Activated naive CD8-positive, alpha-beta T cell treated with anti-CD3 and anti-CD28 coated beads, Interleukin-2, amount 50 U/mL, for 24 hours (primary cell): ENCODE results near the gene KDM3B.

Experiments
- ATAC-seq: fragments of 150-1000 bp; cut with Tn5 transposase; one replicate; pipeline ENCODE4 v1.10.0; 2021
- DNase-seq: peaks from one replicate; pipeline ENCODE4 v3.0.0; 2021
- H3K27ac Mint-ChIP-seq: one replicate; pipeline ENCODE4 v1.8.0; 2021; ENCODE audit warnings: mild to moderate bottlenecking, mixed read lengths
- H3K27me3 Mint-ChIP-seq: one replicate; pipeline ENCODE4 v1.8.0; 2021; ENCODE audit warnings: mixed read lengths
- H3K36me3 Mint-ChIP-seq: one replicate; pipeline ENCODE4 v1.8.0; 2021; ENCODE audit warnings: low read depth, mixed read lengths
- H3K4me1 Mint-ChIP-seq: one replicate; pipeline ENCODE4 v1.8.0; 2021; ENCODE audit warnings: mixed read lengths
- H3K4me3 Mint-ChIP-seq: one replicate; pipeline ENCODE4 v1.8.0; 2021; ENCODE audit warnings: mild to moderate bottlenecking, moderate library complexity, mixed read lengths
- H3K9me3 Mint-ChIP-seq: one replicate; pipeline ENCODE4 v1.8.0; 2021; ENCODE audit warnings: mixed read lengths

KDM3B gene

DNA sequence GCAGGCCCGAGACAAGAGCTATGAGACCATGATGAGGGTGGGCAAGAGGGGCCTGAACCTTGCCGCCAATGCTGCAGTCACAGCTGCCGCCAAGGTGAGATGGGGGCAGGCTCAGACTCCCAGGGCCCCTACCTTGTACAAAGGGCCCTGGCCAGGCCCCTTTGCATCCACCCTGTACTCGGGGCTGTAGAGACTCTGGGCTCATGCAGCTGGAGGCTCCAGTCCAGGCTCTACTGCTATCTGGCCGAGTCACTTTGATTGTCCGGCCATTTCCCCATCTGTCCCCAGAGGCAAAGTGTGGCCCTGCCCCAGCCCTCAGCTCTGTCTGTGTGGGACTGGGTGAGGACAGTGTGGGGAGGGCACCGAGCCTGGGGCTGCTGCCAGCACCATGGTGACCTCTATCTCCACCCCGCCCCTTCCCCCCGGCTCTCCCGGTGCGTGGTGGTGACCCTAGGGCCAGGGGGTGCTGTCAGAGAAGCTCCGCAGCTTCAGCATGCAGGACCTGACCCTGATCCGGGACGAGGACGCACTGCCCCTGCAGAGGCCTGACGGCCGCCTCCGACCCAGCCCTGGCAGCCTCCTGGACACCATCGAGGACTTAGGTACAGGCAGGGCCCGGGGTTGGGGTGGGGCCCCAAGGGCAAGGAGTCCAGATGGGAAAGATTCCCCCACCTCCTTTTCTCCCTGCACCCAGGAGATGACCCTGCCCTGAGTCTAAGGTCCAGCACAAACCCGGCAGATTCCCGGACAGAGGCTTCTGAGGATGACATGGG lies 92.5 kb downstream of the KDM3B start:
- Mint-ChIP-seq H3K27ac (no peak overlapping the region), H3K4me1 (peaks cover 2% of the 10 kb centered on the region), H3K27me3 (peaks cover 4% of the 10 kb centered on the region), H3K4me3 (no peak overlapping the region), H3K36me3 (no peaks in the 10 kb centered on the region), H3K9me3 (no peaks in the 10 kb centered on the region)
- no peak for DNase-seq
- ATAC-seq = no peak

DNA sequence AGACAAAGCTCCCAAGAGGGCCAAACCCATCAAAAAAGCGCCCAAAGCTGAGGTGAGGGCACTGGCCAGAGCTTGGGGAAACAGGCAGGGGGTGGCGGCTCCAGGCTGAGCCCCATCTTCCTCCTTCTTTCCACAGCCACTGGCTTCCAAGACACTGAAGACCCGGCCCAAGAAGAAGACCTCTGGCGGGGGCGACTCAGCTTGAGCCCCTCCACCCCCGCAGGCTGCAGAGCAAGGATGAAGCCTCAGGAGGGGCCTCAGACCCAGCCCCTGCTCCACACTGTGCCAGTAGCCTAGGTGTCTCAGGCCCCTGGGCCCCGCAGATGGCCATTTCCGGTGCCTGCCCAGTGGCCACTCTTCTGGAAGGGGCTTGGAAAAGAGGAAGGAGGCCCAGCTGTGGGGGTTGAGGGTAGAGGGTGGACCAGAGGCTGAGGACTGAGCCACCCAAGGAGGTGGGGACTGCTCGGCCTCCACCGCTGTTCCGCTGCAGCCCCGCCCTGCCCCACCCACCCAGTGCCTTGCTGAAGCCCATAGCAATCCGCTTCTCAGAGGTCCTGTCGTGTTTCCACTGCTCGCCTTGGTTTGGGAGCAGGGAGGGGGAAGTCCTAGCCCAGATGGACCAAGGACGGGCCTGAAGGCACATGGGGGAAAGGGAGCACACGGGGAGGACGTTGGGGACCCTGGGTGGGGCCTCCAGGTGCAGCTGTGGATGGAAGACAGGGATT lies 93.2 kb downstream of the KDM3B start:
- H3K36me3 Mint-ChIP-seq = no peaks in the 10 kb centered on the region
- H3K27ac Mint-ChIP-seq = no peak overlapping the region
- H3K9me3 Mint-ChIP-seq = no peaks in the 10 kb centered on the region
- no peak overlapping the region for H3K4me3 Mint-ChIP-seq
- H3K4me1 Mint-ChIP-seq = peaks cover 6% of the 10 kb centered on the region
- no peak for DNase-seq
- no peak for ATAC-seq
- peaks cover 4% of the 10 kb centered on the region for H3K27me3 Mint-ChIP-seq

DNA sequence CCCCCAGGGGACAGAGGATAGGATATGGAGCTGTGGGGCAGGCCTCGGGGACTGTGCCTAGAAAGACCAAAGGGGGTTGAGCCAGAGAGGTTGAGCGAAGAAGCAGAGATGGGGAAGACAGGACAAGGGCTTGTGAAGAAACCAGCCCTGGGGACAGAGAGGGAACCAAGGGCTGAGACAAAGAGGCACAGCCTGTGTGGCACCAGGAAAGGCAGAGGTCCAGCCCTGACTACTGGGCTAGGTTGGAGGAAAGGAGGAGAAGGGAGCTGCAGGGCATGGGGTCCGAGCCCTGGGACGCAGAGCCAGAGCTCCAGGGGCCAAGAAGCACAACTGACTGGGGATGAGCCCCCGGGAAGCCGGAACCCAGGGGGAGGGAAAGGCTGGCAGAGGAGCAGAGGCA lies 95.6 kb downstream of the KDM3B start:
- Mint-ChIP-seq H3K27ac (no peak overlapping the region), H3K9me3 (no peaks in the 10 kb centered on the region), H3K36me3 (no peaks in the 10 kb centered on the region), H3K4me3 (no peak overlapping the region), H3K4me1 (peaks cover 6% of the 10 kb centered on the region), H3K27me3 (peaks cover 4% of the 10 kb centered on the region)
- no peak for ATAC-seq
- DNase-seq = no peak

DNA sequence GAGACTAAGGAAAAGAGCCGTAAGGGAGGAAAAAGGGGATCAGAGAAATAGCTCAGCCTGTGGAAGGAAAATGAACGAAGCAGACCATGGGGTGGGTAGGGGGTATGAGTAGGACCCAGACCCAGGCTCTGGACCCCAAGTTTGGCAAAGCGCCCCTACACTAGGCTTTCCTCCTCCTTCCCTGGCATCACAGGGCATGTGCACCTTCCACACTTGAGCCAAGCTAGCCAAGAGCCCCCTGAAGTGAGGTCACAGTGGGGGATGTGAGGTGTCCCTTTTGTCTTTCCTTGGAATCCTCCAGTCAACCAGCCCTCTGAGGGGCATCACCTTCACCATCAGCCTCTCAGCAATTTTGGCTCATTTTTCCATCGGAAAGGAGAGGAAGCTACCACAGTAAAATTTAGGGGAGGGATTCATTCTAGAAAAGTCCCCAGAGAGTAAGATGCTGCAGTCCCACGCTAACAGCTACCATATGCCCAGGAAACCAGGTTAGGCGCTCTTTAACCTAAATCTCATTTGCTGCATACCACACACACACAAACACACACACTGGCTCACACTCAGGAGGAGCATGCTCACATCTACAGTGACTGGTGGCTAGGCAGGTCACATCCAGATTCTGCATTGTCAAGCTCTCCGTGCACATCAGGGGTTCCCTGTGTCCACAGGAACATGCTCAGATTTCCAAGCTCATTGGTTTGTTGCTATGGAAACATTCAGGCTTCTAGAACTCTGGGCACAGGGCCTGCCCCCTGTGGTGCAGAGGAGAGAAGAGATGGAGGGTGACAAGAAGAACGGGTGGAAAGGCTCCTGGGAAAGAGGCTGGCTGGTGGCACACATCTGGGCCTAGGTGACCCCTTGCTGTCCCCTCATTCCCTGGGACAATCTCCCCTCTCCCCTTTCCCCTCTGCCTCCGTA lies 96.3 kb downstream of the KDM3B start:
- ATAC-seq = no peak
- Mint-ChIP-seq H3K4me3 (no peak overlapping the region), H3K27me3 (peaks cover 4% of the 10 kb centered on the region)

DNA sequence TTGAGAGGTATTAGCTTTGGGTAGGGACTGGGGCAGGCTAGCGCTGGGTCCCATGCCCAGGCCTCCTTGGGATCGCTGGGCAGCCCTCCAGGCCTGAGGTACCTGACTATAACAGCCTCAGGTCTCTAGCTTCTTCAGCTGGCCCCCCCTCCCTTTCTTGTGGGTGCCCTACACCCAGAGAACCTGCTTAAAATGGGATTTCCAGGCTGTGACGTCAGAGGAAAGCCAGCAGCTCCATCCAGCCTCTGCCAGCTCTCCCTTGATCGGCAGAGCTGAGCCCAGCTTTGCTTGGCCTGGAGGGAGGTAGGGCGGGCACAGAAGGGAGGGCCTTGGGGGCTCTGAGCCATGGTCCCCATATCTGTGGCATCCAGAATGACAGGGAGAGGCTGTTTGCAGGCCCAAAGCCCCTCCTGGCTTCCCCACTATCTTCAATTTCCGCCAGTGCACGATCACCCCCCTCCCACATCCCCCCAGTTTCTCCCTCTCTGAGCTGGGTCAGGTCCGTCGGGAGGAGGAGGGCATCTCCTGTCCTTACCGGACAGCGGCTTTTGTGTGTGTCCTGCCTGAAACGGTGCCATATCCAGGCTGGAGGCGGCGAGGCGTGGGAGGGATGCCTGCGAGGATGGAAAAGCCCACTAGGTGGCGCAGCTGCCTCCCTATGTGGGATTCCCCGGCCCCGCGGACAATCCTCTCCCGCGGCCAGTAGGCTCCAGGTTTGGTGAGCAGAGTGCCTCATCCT lies 97.2 kb downstream of the KDM3B start:
- H3K4me1 Mint-ChIP-seq = peaks cover 6% of the 10 kb centered on the region
- ATAC-seq (peak; percentile 70), DNase-seq (peak; percentile 92)
- H3K4me3 Mint-ChIP-seq = peak overlapping the region; percentile 21
- no peaks in the 10 kb centered on the region for H3K36me3 Mint-ChIP-seq
- H3K27ac Mint-ChIP-seq = no peak overlapping the region
- peaks cover 4% of the 10 kb centered on the region for H3K27me3 Mint-ChIP-seq
- no peaks in the 10 kb centered on the region for H3K9me3 Mint-ChIP-seq

More for the DNA sequence above, 96.3 kb downstream of the KDM3B start:
- Mint-ChIP-seq H3K36me3 (no peaks in the 10 kb centered on the region), H3K27ac (no peak overlapping the region), H3K4me1 (peaks cover 6% of the 10 kb centered on the region), H3K9me3 (no peaks in the 10 kb centered on the region)
- DNase-seq = no peak

DNA sequence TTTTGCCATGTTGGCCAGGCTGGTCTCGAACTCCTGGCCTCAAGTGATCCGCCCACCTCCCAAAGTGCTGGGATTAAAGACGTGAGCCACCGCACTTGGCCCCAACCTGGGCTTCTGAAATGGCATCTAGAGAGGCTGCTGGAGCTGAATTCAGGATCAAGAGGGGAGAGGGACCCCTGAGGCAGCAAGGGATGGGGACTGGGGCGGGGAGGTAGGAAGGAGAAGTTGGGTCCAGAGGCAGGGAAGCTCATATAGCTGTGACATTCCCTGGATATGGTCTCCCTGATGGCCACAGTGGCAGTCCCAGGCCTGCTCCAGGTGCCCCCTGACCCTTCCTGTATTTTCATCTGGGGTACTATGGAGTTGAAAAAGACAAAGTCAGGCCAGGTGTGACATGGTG lies 98.5 kb downstream of the KDM3B start:
- H3K4me1 Mint-ChIP-seq = peaks cover 6% of the 10 kb centered on the region
- H3K9me3 Mint-ChIP-seq = no peaks in the 10 kb centered on the region
- DNase-seq = no peak
- H3K27me3 Mint-ChIP-seq = peaks cover 4% of the 10 kb centered on the region
- H3K4me3 Mint-ChIP-seq = no peak overlapping the region
- no peak for ATAC-seq
- H3K36me3 Mint-ChIP-seq = no peaks in the 10 kb centered on the region
- H3K27ac Mint-ChIP-seq = no peak overlapping the region

DNA sequence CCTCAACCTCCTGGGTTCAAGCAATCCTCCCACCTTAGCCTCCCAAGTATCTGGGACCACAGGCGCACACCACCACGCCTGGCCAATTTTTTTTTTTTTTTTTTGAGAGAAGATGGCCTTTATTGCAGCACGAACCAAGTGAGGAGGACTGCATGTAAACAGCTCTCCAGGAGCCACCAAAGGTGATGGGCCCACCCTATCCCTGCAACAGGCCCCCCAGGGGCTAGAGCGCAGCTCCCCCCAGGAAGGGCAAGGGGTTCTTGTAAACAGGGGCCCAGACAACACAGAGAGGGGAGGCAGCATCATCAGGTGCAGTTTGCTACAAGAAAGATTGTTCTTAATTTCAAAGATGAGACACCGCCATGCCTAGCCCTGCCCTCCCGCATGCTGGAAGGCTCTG lies 100.2 kb downstream of the KDM3B start:
- Mint-ChIP-seq H3K27ac (no peak overlapping the region), H3K27me3 (peaks cover 4% of the 10 kb centered on the region), H3K4me3 (no peak overlapping the region), H3K9me3 (no peaks in the 10 kb centered on the region), H3K36me3 (no peaks in the 10 kb centered on the region), H3K4me1 (peaks cover 9% of the 10 kb centered on the region)
- ATAC-seq (no peak), DNase-seq (no peak)

DNA sequence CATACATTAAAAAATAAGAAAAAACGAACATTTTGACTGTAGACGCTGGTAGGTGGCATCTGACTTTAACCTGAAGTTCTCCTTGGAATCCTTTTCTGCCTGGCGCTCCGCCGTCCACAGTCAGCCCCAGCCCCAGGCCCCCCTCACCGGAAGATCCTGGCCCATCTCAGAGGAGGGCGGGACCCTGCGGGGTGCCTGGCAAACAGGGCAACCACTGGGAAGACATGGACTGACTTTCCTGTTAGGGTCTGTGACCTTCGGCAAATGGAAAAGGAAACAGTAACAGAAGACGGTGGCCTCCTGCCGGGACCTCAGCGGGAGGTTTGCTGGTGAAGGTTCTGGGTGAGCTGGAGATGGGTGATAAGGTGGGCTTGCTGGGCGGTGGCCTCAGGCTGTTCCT lies 101.1 kb downstream of the KDM3B start:
- H3K36me3 Mint-ChIP-seq = no peaks in the 10 kb centered on the region
- H3K9me3 Mint-ChIP-seq = no peaks in the 10 kb centered on the region
- H3K27me3 Mint-ChIP-seq = no peaks in the 10 kb centered on the region
- H3K4me1 Mint-ChIP-seq = peaks cover 17% of the 10 kb centered on the region
- ATAC-seq (no peak), DNase-seq (no peak)
- H3K27ac Mint-ChIP-seq = no peak overlapping the region
- no peak overlapping the region for H3K4me3 Mint-ChIP-seq

DNA sequence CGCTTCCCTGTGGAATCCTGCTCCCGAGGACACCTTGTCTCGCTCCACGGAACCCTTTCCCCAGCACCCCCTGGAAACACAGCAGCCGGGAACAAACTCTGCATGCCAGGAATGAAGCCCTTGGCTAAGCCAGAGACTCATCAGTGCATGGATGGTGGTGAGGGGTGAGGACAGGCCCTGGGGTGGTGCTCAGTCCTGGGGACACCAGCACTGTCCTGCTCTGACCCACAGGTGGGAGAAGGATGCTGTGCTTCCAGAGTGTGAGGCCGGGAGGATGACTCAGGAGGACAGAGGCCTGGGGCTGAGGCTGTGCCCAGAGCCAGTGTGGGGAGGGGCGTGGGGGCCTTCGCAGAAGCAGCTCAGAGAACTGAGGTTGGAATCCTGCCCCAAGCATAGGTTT lies 101.6 kb downstream of the KDM3B start:
- Mint-ChIP-seq H3K4me1 (peaks cover 23% of the 10 kb centered on the region), H3K9me3 (no peaks in the 10 kb centered on the region), H3K4me3 (no peak overlapping the region), H3K27me3 (no peaks in the 10 kb centered on the region), H3K27ac (no peak overlapping the region), H3K36me3 (no peaks in the 10 kb centered on the region)
- no peak for ATAC-seq
- no peak for DNase-seq

DNA sequence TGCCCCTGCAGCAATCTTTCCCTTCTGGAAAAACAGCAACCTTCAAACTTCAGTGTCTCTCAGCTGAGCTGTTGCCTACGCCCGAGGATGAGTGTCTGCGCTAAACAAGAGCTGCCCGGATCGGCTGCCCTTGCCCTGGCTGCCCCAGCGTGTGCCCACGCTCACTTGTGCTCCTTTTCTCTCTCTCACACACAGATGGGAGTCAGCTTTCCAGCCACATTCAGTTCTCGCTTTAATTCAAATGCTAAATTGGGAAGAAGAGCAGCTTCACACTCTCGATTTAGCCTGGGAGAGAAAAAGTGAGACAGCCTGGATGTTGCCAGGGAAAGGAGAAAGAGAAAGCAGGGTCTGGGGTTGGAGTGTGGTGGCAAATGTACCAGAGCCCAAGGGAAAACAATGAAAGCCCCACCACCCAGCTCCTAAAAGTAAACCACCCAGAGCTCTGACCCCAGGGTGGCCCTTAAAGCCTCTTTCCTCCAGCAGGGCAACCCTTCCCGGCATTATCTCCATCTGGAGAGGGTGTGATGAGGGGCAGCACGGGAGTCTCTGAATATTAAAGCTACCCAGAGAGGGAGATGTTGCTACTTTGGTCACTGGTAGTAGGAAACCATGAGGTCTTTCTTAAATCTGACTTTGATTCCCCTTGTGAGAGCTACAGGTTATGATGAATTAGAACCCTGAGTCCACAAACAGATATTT lies 102.9 kb downstream of the KDM3B start:
- ATAC-seq (no peak), DNase-seq (no peak)
- Mint-ChIP-seq H3K4me1 (peaks cover 29% of the 10 kb centered on the region), H3K9me3 (no peaks in the 10 kb centered on the region), H3K36me3 (no peaks in the 10 kb centered on the region), H3K4me3 (no peak overlapping the region), H3K27me3 (no peaks in the 10 kb centered on the region), H3K27ac (no peak overlapping the region)

DNA sequence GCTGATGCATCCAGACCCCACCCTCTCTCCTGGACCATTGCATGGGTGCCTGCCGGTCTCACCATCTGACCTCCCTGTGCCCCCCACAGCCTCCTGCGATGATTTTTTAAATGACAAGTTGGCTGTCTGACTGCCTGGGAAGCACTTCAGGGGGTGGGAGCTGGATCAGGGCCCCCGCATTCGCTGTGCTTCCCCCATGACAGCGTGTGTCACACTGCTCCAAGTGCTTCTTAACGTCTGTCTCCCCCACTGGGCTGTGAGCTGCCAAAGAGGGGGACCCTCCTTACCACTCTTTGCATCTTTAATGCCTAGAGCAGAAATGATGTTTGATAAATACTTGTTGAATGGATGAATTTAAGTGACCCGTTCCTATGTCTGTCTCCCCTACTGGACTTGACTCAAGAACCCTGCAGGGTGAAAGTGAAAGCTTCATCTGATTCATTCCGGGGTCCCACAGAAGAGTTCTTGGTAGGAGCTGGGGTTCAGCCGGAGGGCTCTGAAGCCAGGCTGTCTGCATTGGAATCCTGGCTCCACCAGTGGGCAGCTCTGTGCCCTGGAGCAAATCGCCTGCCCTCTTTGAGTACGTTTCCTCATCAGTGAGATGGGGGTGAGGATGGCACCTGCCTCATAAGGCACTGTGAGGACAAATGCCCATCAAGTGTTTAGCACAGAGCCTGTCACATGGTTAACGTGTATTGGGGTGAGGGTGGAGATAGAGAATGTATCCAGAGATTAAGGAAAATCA lies 105.2 kb downstream of the KDM3B start:
- peak overlapping the region; percentile 72 for H3K4me3 Mint-ChIP-seq
- no peak for ATAC-seq
- peaks cover 46% of the 10 kb centered on the region for H3K4me1 Mint-ChIP-seq
- no peak for DNase-seq
- peak overlapping the region; percentile 86 for H3K27ac Mint-ChIP-seq
- H3K36me3 Mint-ChIP-seq = no peaks in the 10 kb centered on the region
- H3K27me3 Mint-ChIP-seq = no peaks in the 10 kb centered on the region
- no peaks in the 10 kb centered on the region for H3K9me3 Mint-ChIP-seq

DNA sequence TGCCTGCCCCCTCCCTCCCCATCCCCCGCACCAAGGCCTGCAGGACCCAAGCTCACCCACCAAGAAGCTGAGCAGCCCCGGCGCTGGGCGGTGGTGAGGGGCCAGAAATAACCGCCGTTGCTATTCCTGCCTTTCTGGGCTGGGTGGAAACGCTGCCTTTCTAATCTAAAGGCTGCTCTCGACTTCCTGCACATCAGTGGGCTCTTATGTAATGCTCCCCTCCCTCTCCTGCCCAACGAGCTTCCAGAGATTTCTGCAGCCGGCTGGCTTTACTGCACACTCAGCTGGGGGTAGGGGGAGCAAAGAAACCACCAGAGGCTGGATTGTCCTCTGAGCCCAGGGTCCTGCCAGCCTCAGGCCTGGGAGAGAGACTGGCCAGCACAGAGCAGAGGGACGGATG lies 105.9 kb downstream of the KDM3B start:
- Mint-ChIP-seq H3K27ac (peak overlapping the region; percentile 98), H3K36me3 (no peaks in the 10 kb centered on the region), H3K27me3 (no peaks in the 10 kb centered on the region), H3K9me3 (no peaks in the 10 kb centered on the region), H3K4me3 (peak overlapping the region; percentile 75), H3K4me1 (peaks cover 49% of the 10 kb centered on the region)
- ATAC-seq (no peak), DNase-seq (no peak)

DNA sequence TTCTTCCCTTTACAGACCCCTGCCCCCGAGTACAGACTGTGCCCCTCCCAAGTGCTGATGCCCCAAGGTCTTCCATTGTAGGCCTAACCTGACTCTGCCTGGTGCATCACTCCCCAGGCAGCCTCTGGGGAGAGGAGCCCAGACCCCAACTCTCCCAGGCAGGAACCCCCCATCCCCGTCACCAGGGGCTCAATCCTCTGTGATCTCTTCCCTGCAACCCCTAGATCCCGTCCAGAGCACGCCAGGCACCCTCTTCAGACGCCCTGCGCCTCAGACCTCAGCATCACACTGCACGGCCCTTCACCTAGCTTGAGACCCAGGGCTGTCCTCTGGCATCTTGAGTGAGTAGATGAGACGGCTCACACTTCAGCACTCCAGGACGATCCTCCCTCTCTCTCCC lies 106.4 kb downstream of the KDM3B start:
- Mint-ChIP-seq H3K4me1 (peaks cover 51% of the 10 kb centered on the region), H3K4me3 (peak overlapping the region; percentile 75), H3K36me3 (no peaks in the 10 kb centered on the region), H3K9me3 (no peaks in the 10 kb centered on the region), H3K27me3 (no peaks in the 10 kb centered on the region), H3K27ac (peak overlapping the region; percentile 98)
- no peak for DNase-seq
- peak; percentile 21 for ATAC-seq
